ENCODE data around the gene REN. TPM values are rescaled to one million over a fixed set of nuclear protein-coding genes. Genes with fewer than 3 reads are reported as not detected.

REN gene
- total and polyA plus RNA-seq, 11 donors, result not detected

DNA sequence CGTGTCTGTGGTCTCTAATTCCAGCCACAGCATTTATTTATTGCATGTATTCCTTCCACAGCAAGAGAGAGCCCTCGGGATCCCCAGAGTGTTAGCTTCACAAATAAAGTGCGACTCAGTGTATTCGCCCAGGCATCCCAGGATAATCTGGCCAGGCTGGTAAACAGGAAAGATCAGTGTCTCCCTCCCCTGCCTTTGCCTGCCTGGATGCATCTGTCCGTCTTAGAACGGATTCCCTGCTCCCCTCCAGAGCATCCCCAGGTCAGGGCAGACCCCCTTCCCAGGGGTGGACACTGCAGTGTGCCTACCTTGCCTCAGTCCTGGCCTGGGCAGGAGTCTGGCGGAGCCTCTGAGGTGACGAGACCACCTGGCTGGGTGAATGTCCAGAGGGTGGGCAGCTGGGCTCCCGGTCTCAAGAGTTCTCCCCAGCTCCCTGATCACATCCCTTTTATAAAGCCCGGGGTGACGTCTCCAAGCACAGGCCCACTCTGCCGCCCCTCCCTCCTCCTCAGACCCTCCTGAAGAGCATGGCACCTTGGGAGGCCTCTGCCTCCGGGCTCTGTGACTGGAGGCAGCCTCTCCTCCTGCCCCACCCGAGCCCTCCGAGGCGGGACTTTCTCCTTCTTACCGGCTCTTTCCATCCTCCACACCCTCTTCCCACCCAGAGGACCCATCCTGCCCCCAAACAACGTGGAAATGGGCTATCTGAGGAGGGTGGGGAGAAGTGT is 30.1 kb upstream of the REN start, which contains the start of gene KISS1:
TSS of gene KISS1 (minus strand) at position 424 of the 728 bp plus-strand sequence. CDS start 3,615 bp downstream, outside the sequence.
- 62 to 70% (median 64%) methylated on average over 16 to 18 of the region's 18 CpGs for WGBS, 4 donors
- DNase-seq, result no peak
- H3K27me3 ChIP-seq, result peaks cover 0 to 17% (median 0%) of the 10 kb centered on the region in 9 donors

DNA sequence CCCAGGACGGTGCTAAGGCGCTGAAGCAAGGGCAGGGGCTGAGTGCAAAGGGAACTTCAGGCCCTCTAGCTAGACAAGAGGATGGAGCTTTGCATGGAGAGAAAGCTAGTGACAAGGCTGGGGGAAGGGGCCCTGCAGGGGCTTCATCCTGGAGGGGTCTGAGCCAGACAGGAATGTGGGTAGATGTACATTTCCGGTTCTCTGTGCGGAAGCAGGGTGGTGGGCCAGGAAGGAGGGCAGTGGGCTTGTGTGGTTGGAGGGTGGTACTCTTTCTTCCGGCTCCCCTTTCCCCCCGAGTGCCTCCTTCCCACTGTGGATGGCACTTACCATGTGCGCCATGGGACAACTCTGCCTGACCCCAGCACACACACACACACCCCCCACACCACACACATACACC is 28.6 kb upstream of the REN start:
- Histone ChIP-seq H3K4me1 (peaks cover 0 to 15% (median 0%) of the 10 kb centered on the region in 12 donors), H3K9me3 (no peaks in the 10 kb centered on the region), H3K4me3 (no peak overlapping the region), H3K27ac (no peak overlapping the region), H3K36me3 (no peaks in the 10 kb centered on the region), H3K27me3 (peaks cover 0 to 20% (median 2%) of the 10 kb centered on the region in 9 donors)
- DNase-seq (no peak), ATAC-seq (no peak)
- 72 to 79% (median 75%) methylated on average over 7 of the region's 7 CpGs for WGBS, 4 donors
- intact Hi-C loops (cut with DNase I), result no loop called here
- no peak for TF ChIP-seq POLR2A (IDR thresholded peaks at IDR 0.05)

More for the DNA sequence above, 30.1 kb upstream of the REN start, which contains the start of gene KISS1:
- ATAC-seq, result no peak
- Histone ChIP-seq H3K27ac (no peak within 1 kb of the TSS), H3K9me3 (no peaks in the 10 kb centered on the region), H3K4me3 (no peak within 1 kb of the TSS), H3K36me3 (no peaks in the 10 kb centered on the region), H3K4me1 (peaks cover 0 to 18% (median 0%) of the 10 kb centered on the region in 12 donors)
- no peak for TF ChIP-seq POLR2A (IDR thresholded peaks at IDR 0.05)
- TF ChIP-seq, protein P1, sequence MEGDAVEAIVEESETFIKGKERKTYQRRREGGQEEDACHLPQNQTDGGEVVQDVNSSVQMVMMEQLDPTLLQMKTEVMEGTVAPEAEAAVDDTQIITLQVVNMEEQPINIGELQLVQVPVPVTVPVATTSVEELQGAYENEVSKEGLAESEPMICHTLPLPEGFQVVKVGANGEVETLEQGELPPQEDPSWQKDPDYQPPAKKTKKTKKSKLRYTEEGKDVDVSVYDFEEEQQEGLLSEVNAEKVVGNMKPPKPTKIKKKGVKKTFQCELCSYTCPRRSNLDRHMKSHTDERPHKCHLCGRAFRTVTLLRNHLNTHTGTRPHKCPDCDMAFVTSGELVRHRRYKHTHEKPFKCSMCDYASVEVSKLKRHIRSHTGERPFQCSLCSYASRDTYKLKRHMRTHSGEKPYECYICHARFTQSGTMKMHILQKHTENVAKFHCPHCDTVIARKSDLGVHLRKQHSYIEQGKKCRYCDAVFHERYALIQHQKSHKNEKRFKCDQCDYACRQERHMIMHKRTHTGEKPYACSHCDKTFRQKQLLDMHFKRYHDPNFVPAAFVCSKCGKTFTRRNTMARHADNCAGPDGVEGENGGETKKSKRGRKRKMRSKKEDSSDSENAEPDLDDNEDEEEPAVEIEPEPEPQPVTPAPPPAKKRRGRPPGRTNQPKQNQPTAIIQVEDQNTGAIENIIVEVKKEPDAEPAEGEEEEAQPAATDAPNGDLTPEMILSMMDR (IDR thresholded peaks at IDR 0.05), result no peak
- intact Hi-C loops (cut with DNase I), result no loop called here

DNA sequence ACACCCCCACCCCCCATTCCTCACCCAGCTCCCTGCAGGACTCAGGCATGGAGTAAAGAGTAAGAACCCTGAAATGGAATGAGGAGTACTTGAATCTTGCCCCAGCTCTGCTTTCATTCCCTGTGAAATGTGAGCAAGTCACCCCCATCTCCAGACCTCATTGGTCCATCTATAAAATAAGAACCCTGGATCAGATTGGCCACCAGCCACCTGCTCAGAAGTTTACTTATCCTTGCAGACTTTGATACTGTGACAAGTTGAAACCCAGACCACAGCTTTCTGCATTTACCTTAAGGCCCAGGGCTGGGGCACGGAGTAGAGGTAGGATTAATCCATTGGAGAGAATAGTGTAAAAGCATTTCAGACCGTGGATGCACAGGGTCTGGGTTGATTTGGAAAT is 27.9 kb upstream of the REN start:
- Histone ChIP-seq H3K9me3 (no peaks in the 10 kb centered on the region), H3K36me3 (no peaks in the 10 kb centered on the region), H3K4me3 (no peak overlapping the region), H3K27ac (no peak overlapping the region), H3K27me3 (peaks cover 0 to 27% (median 7%) of the 10 kb centered on the region in 9 donors), H3K4me1 (peaks cover 0 to 13% (median 0%) of the 10 kb centered on the region in 12 donors)
- TF ChIP-seq POLR2A (IDR thresholded peaks at IDR 0.05), result no peak
- TF ChIP-seq, protein P1 (IDR thresholded peaks at IDR 0.05), result no peak
- no peak for DNase-seq
- ATAC-seq, result no peak
- intact Hi-C loops (cut with DNase I), result no loop called here
- 83 to 92% (median 86%) methylated on average over 2 of the region's 2 CpGs for WGBS, 4 donors

DNA sequence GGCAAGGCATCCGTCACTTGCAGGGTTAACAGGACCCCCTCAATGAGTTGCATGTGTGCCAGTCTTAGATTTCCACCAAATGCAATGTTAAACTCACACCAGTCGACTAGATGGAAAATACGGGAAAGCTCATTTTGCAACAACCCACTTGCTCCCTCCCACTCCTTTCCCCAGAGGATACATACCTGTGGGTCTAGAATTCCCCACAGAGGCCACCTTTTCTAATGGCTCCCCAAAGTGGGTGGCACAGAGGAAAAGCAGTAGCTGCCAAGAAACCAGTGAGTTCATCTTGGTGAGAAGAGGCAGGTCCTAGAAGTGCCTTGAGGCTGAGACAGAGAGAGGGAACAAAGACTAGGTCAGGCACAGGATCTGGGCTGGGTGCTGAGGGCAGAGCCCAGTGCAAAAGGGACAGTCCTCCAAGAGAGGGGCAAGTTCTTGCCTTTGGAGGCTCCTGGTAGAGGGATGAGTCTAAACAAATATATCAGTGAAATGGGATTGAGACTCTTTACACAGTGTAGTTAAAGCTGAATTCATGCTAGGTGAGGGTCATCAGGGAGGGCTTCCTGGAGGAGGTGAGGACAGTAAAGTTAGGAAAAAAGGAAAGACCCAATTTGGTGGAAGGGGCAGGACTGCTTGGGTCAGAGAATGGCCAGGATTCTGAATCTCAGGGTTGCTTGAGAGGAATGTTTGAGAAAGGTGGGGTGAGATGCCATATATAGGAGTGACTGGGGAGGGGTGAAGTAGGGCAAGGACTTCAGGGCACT is 26.6 kb upstream of the REN start:
- ATAC-seq (no peak), DNase-seq (no peak)
- intact Hi-C loops (cut with DNase I), result no loop called here
- Histone ChIP-seq H3K27ac (no peak overlapping the region), H3K27me3 (peaks cover 0 to 40% (median 19%) of the 10 kb centered on the region in 9 donors), H3K4me3 (no peak overlapping the region), H3K9me3 (no peaks in the 10 kb centered on the region), H3K4me1 (peaks cover 0 to 13% (median 0%) of the 10 kb centered on the region in 12 donors), H3K36me3 (no peaks in the 10 kb centered on the region)
- TF ChIP-seq POLR2A (IDR thresholded peaks at IDR 0.05), result no peak
- TF ChIP-seq, protein P1 (IDR thresholded peaks at IDR 0.05), result no peak
- 77 to 87% (median 84%) methylated on average over 3 of the region's 3 CpGs for WGBS, 4 donors

All from heart left ventricle (tissue), 16 donors.